NT2/D1 (cell line): ENCODE results near the gene MRM3.
"Not testable (repeated sequence)": the region's sequence is repeated elsewhere in the genome, so short reads cannot be mapped to it uniquely, and the experiment has no call there.

ENCODE experiments used
- DNase-seq: peaks from one replicate; pipeline ENCODE4 v3.0.0-alpha.2; 2011; ENCODE audit warnings: low read depth, low spot score
- H3K27me3 ChIP-seq: 2 replicates; pipeline ENCODE4 v1.6.0; 2011; ENCODE audit warnings: mild to moderate bottlenecking; ENCODE audit not compliant: insufficient read length, insufficient read depth
- H3K36me3 ChIP-seq: 2 replicates; pipeline ENCODE4 v1.6.1; 2011; ENCODE audit warnings: mild to moderate bottlenecking, low read length, mixed read lengths; ENCODE audit not compliant: insufficient read depth, insufficient read length
- H3K4me1 ChIP-seq: 2 replicates; pipeline ENCODE4 v1.5.1; 2011; ENCODE audit not compliant: insufficient read depth, insufficient read length
- H3K4me3 ChIP-seq: 2 replicates; pipeline ENCODE4 v1.5.1; 2011; ENCODE audit warnings: low read depth; ENCODE audit not compliant: insufficient read length
- H3K9ac ChIP-seq: 2 replicates; pipeline ENCODE4 v1.6.0; 2011; ENCODE audit warnings: low read depth; ENCODE audit not compliant: insufficient read length
- H3K9me3 ChIP-seq: 2 replicates; pipeline ENCODE4 v1.5.1; 2011; ENCODE audit warnings: mild to moderate bottlenecking, low read length; ENCODE audit not compliant: insufficient read depth
- SUZ12 ChIP-seq: IDR thresholded peaks from 2 replicates; pipeline ENCODE4 v1.6.1; 2011; ENCODE audit not compliant: insufficient read length, insufficient read depth; ENCODE audit errors: extremely low read depth
- YY1 ChIP-seq: IDR thresholded peaks from 2 replicates; pipeline ENCODE4 v1.6.1; 2011; ENCODE audit not compliant: insufficient read length, insufficient read depth
- ZNF274 ChIP-seq: IDR thresholded peaks from 2 replicates; pipeline ENCODE4 v1.6.1; 2011; ENCODE audit warnings: mild to moderate bottlenecking, low read depth, low read length

Gene MRM3

GRCh38 chr17:834136-834535 lies 52.0 kb downstream of the MRM3 start:
- TF ChIP-seq ZNF274 (no peak), SUZ12 (no peak), YY1 (no peak)
- peaks cover 6% of the 10 kb centered on the region for H3K4me1 ChIP-seq

GRCh38 chr17:835263-835662 lies 53.1 kb downstream of the MRM3 start:
- peaks cover 7% of the 10 kb centered on the region; the same call in 1 of the 2 replicates for H3K9me3 ChIP-seq
- no peak overlapping the region for H3K4me3 ChIP-seq
- H3K27me3 ChIP-seq, result no peaks in the 10 kb centered on the region
- H3K9ac ChIP-seq, result no peak overlapping the region
- H3K4me1 ChIP-seq, result peaks cover 6% of the 10 kb centered on the region
- DNase-seq, result peak; percentile 63
- H3K36me3 ChIP-seq, result peaks cover 10% of the 10 kb centered on the region
- TF ChIP-seq ZNF274 (no peak), SUZ12 (no peak), YY1 (no peak)

More at GRCh38 chr17:834136-834535, 52.0 kb downstream of the MRM3 start:
- Histone ChIP-seq H3K9me3 (peaks cover 7% of the 10 kb centered on the region; the same call in 1 of the 2 replicates), H3K9ac (peak overlapping the region; percentile 8), H3K4me3 (no peak overlapping the region), H3K36me3 (peaks cover 10% of the 10 kb centered on the region), H3K27me3 (no peaks in the 10 kb centered on the region)
- no peak for DNase-seq

- not testable (repeated sequence) for DNase-seq, H3K9ac ChIP-seq, H3K4me3 ChIP-seq, H3K9me3 ChIP-seq, H3K27me3 ChIP-seq, H3K4me1 ChIP-seq
- H3K36me3 ChIP-seq, result peaks cover 10% of the 10 kb centered on the region
Observed at GRCh38 chr17:835721-836120, 53.6 kb downstream of the MRM3 start.

- H3K9me3 ChIP-seq, result peaks cover 7% of the 10 kb centered on the region; the same call in 1 of the 2 replicates
- H3K9ac ChIP-seq, result peak overlapping the region; percentile 56
- H3K4me1 ChIP-seq, result peaks cover 6% of the 10 kb centered on the region
- no peak for DNase-seq
- H3K36me3 ChIP-seq, result peaks cover 10% of the 10 kb centered on the region
- no peak overlapping the region for H3K4me3 ChIP-seq
- no peaks in the 10 kb centered on the region for H3K27me3 ChIP-seq
- TF ChIP-seq ZNF274 (no peak), YY1 (no peak), SUZ12 (no peak)
Observed at GRCh38 chr17:836151-836550, 54.0 kb downstream of the MRM3 start.

- Histone ChIP-seq H3K27me3 (no peaks in the 10 kb centered on the region), H3K4me3 (no peak overlapping the region), H3K9ac (no peak overlapping the region), H3K9me3 (no peaks in the 10 kb centered on the region), H3K36me3 (peaks cover 23% of the 10 kb centered on the region), H3K4me1 (peaks cover 6% of the 10 kb centered on the region)
- TF ChIP-seq SUZ12, result no peak
- TF ChIP-seq YY1, result no peak
- no peak for DNase-seq
Observed at GRCh38 chr17:838486-838885, 56.3 kb downstream of the MRM3 start.

- no peaks in the 10 kb centered on the region for H3K9me3 ChIP-seq
- H3K4me1 ChIP-seq, result peaks cover under 1% of the 10 kb centered on the region
- no peak for DNase-seq
- H3K9ac ChIP-seq, result no peak overlapping the region
- TF ChIP-seq ZNF274 (no peak), YY1 (no peak), SUZ12 (no peak)
- H3K36me3 ChIP-seq, result peaks cover 23% of the 10 kb centered on the region
- H3K27me3 ChIP-seq, result no peaks in the 10 kb centered on the region
- no peak overlapping the region for H3K4me3 ChIP-seq
Observed at GRCh38 chr17:841313-841712, 59.2 kb downstream of the MRM3 start.
